HepG2 (cell line): Measurements from ENCODE around the gene DDX43. TPM values are rescaled to one million over a fixed set of nuclear protein-coding genes. Genes with fewer than 3 reads are reported as not detected.

Experiments used
- ATAC-seq: fragments of 200-7000 bp; cut with Tn5 transposase; 3 replicates; pipeline ENCODE4 v1.9.1; 2020; ENCODE audit warnings: mild to moderate bottlenecking, moderate library complexity
- BruUV-seq: library from RNA; stranded (reverse); fragments of 400-500 nt; replicated peaks from 2 replicates; lab custom pipeline; 2021; lab: Mats Ljungman, UMichigan
- CTCF ChIA-PET: fragments of 300-600 bp; formaldehyde crosslinking; extraction: SDS; loops from one replicate; lab custom pipeline; 2021; ENCODE audit warnings: low total read pairs, inconsistent platforms, low intra/inter-chr PET ratio; lab: Yijun Ruan, JAX
- POLR2A ChIA-PET: fragments of 350-600 bp; sonication (Branson Sonifier 250); formaldehyde crosslinking; loops from one replicate; lab custom pipeline; 2020; ENCODE audit warnings: antibody characterized with exemption, inconsistent platforms; lab: Yijun Ruan, JAX
- DNase-seq: peaks from one replicate; pipeline ENCODE4 v3.0.0-alpha.2; 2015; ENCODE audit warnings: low spot score
- FAIRE-seq: peaks from 3 replicates; lab custom pipeline; 2011; peaks lifted over from hg19 to GRCh38; lab: Jason Lieb, UNC
- H2AFZ ChIP-seq: one replicate; pipeline ENCODE4 v1.6.1; 2011; ENCODE audit warnings: low read length, inconsistent platforms
- H3K27ac ChIP-seq: fragments of 300-600 bp; 3 replicates; pipeline ENCODE4 v1.8.0; 2011; ENCODE audit warnings: mixed run types, mild to moderate bottlenecking, mixed read lengths, low read length, inconsistent platforms; ENCODE audit not compliant: insufficient read depth; ENCODE audit errors: extremely low read length
- H3K27me3 ChIP-seq, 2 experiments: fragments of 200-600 bp in 1 of 2; 2 replicates in 1 of 2; 3 replicates in 1 of 2; pipeline versions ENCODE4 v1.6.0 to v1.8.0; 2011; ENCODE audit warnings: low read length in 2 of 2, mild to moderate bottlenecking in 2 of 2, moderate library complexity in 2 of 2, inconsistent platforms in 1 of 2; ENCODE audit not compliant: insufficient read depth in 2 of 2, control insufficient read depth in 1 of 2
- H3K36me3 ChIP-seq, 2 experiments: fragments of 200-600 bp in 1 of 2; replicated peaks in 1 of 2; 2 replicates in 1 of 2; 3 replicates in 1 of 2; pipeline versions ENCODE4 v1.5.1 to v1.8.0; 2011; ENCODE audit warnings: low read length in 2 of 2, inconsistent platforms in 1 of 2; ENCODE audit not compliant: insufficient read depth in 2 of 2, control insufficient read depth in 1 of 2
- H3K4me1 ChIP-seq: 2 replicates; pipeline ENCODE4 v1.5.1; 2012; ENCODE audit warnings: low read length, inconsistent platforms; ENCODE audit not compliant: insufficient read depth
- H3K4me2 ChIP-seq: 2 replicates; pipeline ENCODE4 v1.6.0; 2011; ENCODE audit warnings: low read depth, low read length, inconsistent platforms
- H3K4me3 ChIP-seq, 3 experiments: fragments of 200-600 bp in 1 of 3; sonication (generic), shearing (Covaris generic) in 1 of 3; replicated peaks in 1 of 3; 2 replicates each; pipeline ENCODE4 v1.5.1; 2011 to 2016; ENCODE audit warnings: low read length in 3 of 3, inconsistent platforms in 2 of 3, low read depth in 2 of 3, mild to moderate bottlenecking in 2 of 3, control low read depth in 1 of 3, mixed read lengths in 1 of 3; ENCODE audit not compliant: insufficient read depth in 1 of 3
- H3K79me2 ChIP-seq: one replicate; pipeline ENCODE4 v1.6.1; 2011; ENCODE audit warnings: low read length, inconsistent platforms; ENCODE audit not compliant: insufficient read depth
- H3K9ac ChIP-seq: 2 replicates; pipeline ENCODE4 v1.6.0; 2011; ENCODE audit warnings: mild to moderate bottlenecking, low read depth, low read length, inconsistent platforms; ENCODE audit not compliant: insufficient read depth
- H3K9me3 ChIP-seq: 2 replicates; pipeline ENCODE4 v1.5.1; 2012; ENCODE audit warnings: mild to moderate bottlenecking, low read length
- H4K20me1 ChIP-seq: 2 replicates; pipeline ENCODE4 v1.6.0; 2011; ENCODE audit warnings: inconsistent platforms, mild to moderate bottlenecking, low read length, moderate library complexity; ENCODE audit not compliant: insufficient read depth
- CREB3 ChIP-seq: sonication (generic); formaldehyde crosslinking; IDR thresholded peaks from 2 replicates; pipeline ENCODE4 v1.5.0; 2020; ENCODE audit warnings: missing genetic modification reagents
- GMEB2 ChIP-seq: IDR thresholded peaks from 2 replicates; pipeline ENCODE4 v1.6.1; 2016; ENCODE audit warnings: missing biosample characterization, missing genetic modification reagents, low read depth
- HNRNPUL1 ChIP-seq: fragments of 200-400 bp; formaldehyde crosslinking; IDR thresholded peaks from 2 replicates; pipeline ENCODE4 v1.6.1; 2017; ENCODE audit warnings: low read depth, mild to moderate bottlenecking, low read length, moderate library complexity
- SALL1 ChIP-seq: sonication (generic); formaldehyde crosslinking; IDR thresholded peaks from 2 replicates; pipeline ENCODE4 v1.8.0; 2022; ENCODE audit warnings: mild to moderate bottlenecking, missing genetic modification reagents
- SRSF1 ChIP-seq: fragments of 200-400 bp; formaldehyde crosslinking; optimal IDR thresholded peaks from 2 replicates; pipeline ENCODE3; 2017; ENCODE audit warnings: mild to moderate bottlenecking, low read depth, low read length, moderate library complexity
- TBX3 ChIP-seq: fragments of 450-650 bp; IDR thresholded peaks from 2 replicates; pipeline ENCODE4 v1.6.1; 2017; ENCODE audit warnings: antibody characterized with exemption, mild to moderate bottlenecking, inconsistent platforms, borderline replicate concordance
- ZNF251 ChIP-seq: sonication (generic); formaldehyde crosslinking; IDR thresholded peaks from 2 replicates; pipeline ENCODE4 v1.9.0; 2021; ENCODE audit warnings: mild to moderate bottlenecking, missing genetic modification reagents
- WGBS: methylation state at CpG from one replicate; pipeline ENCODE4 v1.1.6; 2017; ENCODE audit warnings: low lambda C conversion rate; 5-methylcytosine and 5-hydroxymethylcytosine counted together
- in situ Hi-C: cut with HindIII; loops from 2 replicates; pipeline ENCODE4 v1.10.0; 2017; ENCODE audit warnings: low pct_unique_long_range_greater_than_20kb; ENCODE audit not compliant: extremely low pct_ligation_motif_present
- intact Hi-C: fragments of 100-400 bp; cut with micrococcal nuclease; formaldehyde crosslinking; loops from one replicate; pipeline ENCODE4 v1.10.0; 2022; ENCODE audit not compliant: unreplicated experiment
- polyA plus RNA-seq, 8 experiments: library from polyadenylated mRNA; depleted of rRNA in 3 of 8; stranded (reverse) in 7 of 8; unstranded in 1 of 8; fragments of >200 nt; fragmentation: Illumina TruSeq in 4 of 8; extraction: Trizol in 4 of 8; gene quantifications; 2 replicates each; pipeline versions ENCODE4 v1.2.1 to v1.2.3, GENCODE V29; 2011 to 2016; ENCODE audit warnings: low read depth in 4 of 8, missing spikeins in 1 of 8, mixed read lengths in 1 of 8; ENCODE audit not compliant: insufficient read depth in 1 of 8
- total RNA-seq, 5 experiments: library from RNA; depleted of rRNA; stranded (reverse); fragments of >200 nt; fragmentation: Illumina TruSeq; extraction: Trizol; gene quantifications; 2 replicates each; pipeline ENCODE4 v1.2.3, GENCODE V29; 2016; ENCODE audit warnings: low read depth in 1 of 5
- TF ChIP-seq, protein P1 (sequence below): sonication (generic); formaldehyde crosslinking; IDR thresholded peaks from 2 replicates; pipeline ENCODE4 v1.4.0; 2020; ENCODE audit warnings: missing genetic modification reagents

The DDX43 gene
- total and polyA plus RNA-seq, 2 of the 13 experiments (the other 11 are each of a cell fraction or from before 2014, with no cell fraction given) = not detected

- Histone ChIP-seq H3K9ac (no peak overlapping the region), H3K4me1 (no peaks in the 10 kb centered on the region), H3K4me2 (no peak overlapping the region), H3K27me3 (no peaks in the 10 kb centered on the region), H4K20me1 (no peaks in the 10 kb centered on the region), H3K79me2 (no peaks in the 10 kb centered on the region), H3K27ac (no peak overlapping the region), H2AFZ (no peak overlapping the region), H3K4me3 (no peak overlapping the region), H3K36me3 (no peaks in the 10 kb centered on the region), H3K9me3 (no peaks in the 10 kb centered on the region)
- CTCF ChIA-PET = no interaction called here
- intact Hi-C loops (no loop called here), in situ Hi-C loops (no loop called here)
- DNase-seq (no peak), ATAC-seq (no peak), FAIRE-seq (no peak)
- POLR2A ChIA-PET = no interaction called here
- 28% methylated on average over 2 of the region's 2 CpGs for WGBS
- TF ChIP-seq CREB3 (CRISPR knock-in tag) = no peak
- TF ChIP-seq, protein P1, sequence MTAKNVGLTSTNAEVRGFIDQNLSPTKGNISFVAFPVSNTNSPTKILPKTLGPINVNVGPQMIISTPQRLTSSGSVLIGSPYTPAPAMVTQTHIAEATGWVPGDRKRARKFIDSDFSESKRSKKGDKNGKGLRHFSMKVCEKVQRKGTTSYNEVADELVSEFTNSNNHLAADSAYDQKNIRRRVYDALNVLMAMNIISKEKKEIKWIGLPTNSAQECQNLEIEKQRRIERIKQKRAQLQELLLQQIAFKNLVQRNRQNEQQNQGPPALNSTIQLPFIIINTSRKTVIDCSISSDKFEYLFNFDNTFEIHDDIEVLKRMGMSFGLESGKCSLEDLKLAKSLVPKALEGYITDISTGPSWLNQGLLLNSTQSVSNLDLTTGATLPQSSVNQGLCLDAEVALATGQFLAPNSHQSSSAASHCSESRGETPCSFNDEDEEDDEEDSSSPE = no peak
- TF ChIP-seq SRSF1 = no peak
- TF ChIP-seq SALL1 (CRISPR knock-in tag) = no peak
- no peak for TF ChIP-seq TBX3
- TF ChIP-seq GMEB2 (CRISPR knock-in tag) = no peak
- TF ChIP-seq ZNF251 (CRISPR knock-in tag) = no peak
- TF ChIP-seq HNRNPUL1 = no peak
- BruUV-seq = no TSS peak
Observed at GRCh38 chr6:73421534-73421933, 26.9 kb downstream of the DDX43 start.
